Measurements from ENCODE around the gene SRP68. TPM values are rescaled to one million over a fixed set of nuclear protein-coding genes. Genes with fewer than 3 reads are reported as not detected.
A peak's percentile ranks its signal among the peaks of the same experiment; 100 is the strongest.

Gene SRP68
- total and polyA plus RNA-seq, 9 of the 15 experiments (the other 6 are each of a cell fraction or from before 2014, with no cell fraction given) = 29.4 to 92.6 (median 36.2) TPM

DNA sequence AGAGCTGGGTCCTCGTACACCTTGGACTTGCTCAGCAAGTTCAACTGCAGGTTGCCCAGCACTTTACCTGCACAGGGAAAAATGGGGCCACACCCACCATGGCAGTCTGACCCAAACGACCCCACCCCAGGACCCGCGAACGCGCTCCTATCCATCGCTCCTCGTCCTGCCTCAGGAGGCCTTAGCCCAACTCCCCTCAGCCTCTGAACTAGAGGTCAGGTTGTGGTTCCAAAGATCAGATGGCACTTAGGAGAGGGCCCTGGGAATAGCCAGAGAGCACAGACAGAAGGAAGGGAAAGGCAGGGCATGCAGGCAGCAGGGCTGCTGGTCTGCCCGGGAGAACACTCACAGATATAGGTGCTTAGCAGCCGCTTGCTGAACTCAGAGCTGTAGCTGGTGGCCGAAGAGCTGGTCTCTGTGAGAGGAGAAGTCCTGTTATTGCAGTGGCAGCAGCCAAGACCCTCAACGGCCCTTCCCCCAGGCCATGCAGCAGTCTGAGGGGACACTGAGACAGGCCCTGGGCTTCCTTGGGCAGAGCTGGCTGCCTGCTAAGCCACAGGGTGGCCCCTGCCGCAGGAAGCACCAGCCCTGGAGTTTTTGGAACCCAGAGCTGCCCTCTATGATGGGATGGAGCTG lies 13.5 kb upstream of the SRP68 start:
- H3K9ac ChIP-seq (ENCODE audit: insufficient read depth in 1 of 2, low read depth in 2 of 2, low read length in 2 of 2) = peak overlapping the region in 1 of 2 experiments; percentile 43; a peak in 1 of 4 replicates
- no peak for ATAC-seq

More for the DNA sequence above, 13.5 kb upstream of the SRP68 start:
- Histone ChIP-seq H2AFZ (ENCODE audit: low read depth, low read length) (no peak overlapping the region), H3K4me2 (ENCODE audit: insufficient read depth, low read length) (no peak overlapping the region), H3K9me1 (ENCODE audit: control insufficient read depth, insufficient read depth, low read length) (no peaks in the 10 kb centered on the region), H3K4me1 (replicated peaks in 1 of 2; ENCODE audit: control insufficient read depth in 2 of 2, insufficient read depth in 2 of 2, low read length in 2 of 2) (peaks cover 0 to 21% of the 10 kb centered on the region in 2 experiments; a peak in 1 of 5 replicates), H3K36me3 (ENCODE audit: control insufficient read depth, insufficient read depth, low read length) (peaks cover 74% of the 10 kb centered on the region; the same call in 2 of the 3 replicates), H3K9me3 (replicated peaks; ENCODE audit: control insufficient read depth, insufficient read depth, low read depth, low read length) (no peaks in the 10 kb centered on the region), H3K79me2 (ENCODE audit: control insufficient read depth, insufficient read depth, low read length) (no peaks in the 10 kb centered on the region), H4K20me1 (replicated peaks; ENCODE audit: control insufficient read depth, insufficient read depth, low read length) (0 out of 2 replicates have a peak, but pooled peaks cover 5% of the 10 kb centered on the region), H3K27me3 (ENCODE audit: control insufficient read depth in 2 of 2, insufficient read depth in 2 of 2, low read length in 2 of 2) (no peaks in the 10 kb centered on the region), H3K27ac (ENCODE audit: extremely low read depth, low read depth, low read length) (no peak overlapping the region), H3K4me3 (no peak overlapping the region)
- intact Hi-C loops (cut with micrococcal nuclease) (no loop called here), in situ Hi-C loops (cut with MboI) (no loop called here)
- 89% methylated on average over 10 of the region's 13 CpGs for WGBS (ENCODE audit: insufficient coverage, low coverage, missing lambda C conversion rate)
- TF ChIP-seq CREB3 (tag; conservative IDR thresholded peaks at IDR 0.05; ENCODE audit: low read depth) (no peak), POLR2G (IDR thresholded peaks at IDR 0.05; ENCODE audit: low read depth, low read length) (0 out of 2 replicates have a peak, but pooled peaks have one; percentile 14)
- DNase-seq (ENCODE audit: extremely low read depth in 1 of 4, low spot score in 3 of 4) = no peak
- no TSS peak for BruUV-seq (replicated peaks)
- ChIA-PET CTCF (ENCODE audit: low intra/inter-chr PET ratio) (no interaction called here), POLR2A (interaction anchor here (1.2 to 1.4 kb wide), 3 partner anchors 8 to 13 kb away, joined by 4 read pairs; partner anchors contain the start of gene SRP68)
- FAIRE-seq = no peak
